Measurements from ENCODE around the gene TSC2.

- TF ChIP-seq CTCF (IDR thresholded peaks at IDR 0.05; ENCODE audit: low read depth, low read length, missing input control): no peak
- TF ChIP-seq REST (IDR thresholded peaks at IDR 0.05): no peak
- TF ChIP-seq MAX (IDR thresholded peaks at IDR 0.05): no peak
- TF ChIP-seq ATF3 (IDR thresholded peaks at IDR 0.05): no peak
- no peak for TF ChIP-seq EGR1 (IDR thresholded peaks at IDR 0.05; ENCODE audit: low read depth in 2 of 2)
- no peak for TF ChIP-seq YY1 (IDR thresholded peaks at IDR 0.05)
- no peak for TF ChIP-seq GABPA (IDR thresholded peaks at IDR 0.05 in 1 of 2, conservative IDR thresholded peaks at IDR 0.05 in 1 of 2)
- no peak for TF ChIP-seq RAD21 (IDR thresholded peaks at IDR 0.05)
Measured at GRCh38 chr16:2031081-2031577, 16.7 kb upstream of the TSC2 start.

Data from liver (tissue), 3 donors.